GM12878 (cell line): ENCODE results near the gene ISM1.

ENCODE experiments used
- CHD4 ChIP-seq: fragments of 200-600 bp; sonication (generic); IDR thresholded peaks from 2 replicates; pipeline ENCODE4 v1.6.1; 2016; ENCODE audit warnings: mild to moderate bottlenecking
- CTCF ChIP-seq, 3 experiments: IDR thresholded peaks in 2 of 3; conservative IDR thresholded peaks in 1 of 3; 2 replicates each; pipeline ENCODE4 v1.5.1; 2011; ENCODE audit warnings: low read depth in 3 of 3, low read length in 3 of 3, mild to moderate bottlenecking in 3 of 3, control low read depth in 2 of 3, moderate library complexity in 2 of 3, inconsistent platforms in 1 of 3, mixed read lengths in 1 of 3; ENCODE audit not compliant: control insufficient read depth in 2 of 3, insufficient read depth in 1 of 3; ENCODE audit errors: extremely low read depth in 1 of 3
- MAX ChIP-seq: IDR thresholded peaks from 2 replicates; pipeline ENCODE4 v1.6.1; 2012; ENCODE audit warnings: low read depth, low read length, improper control_type of control experiment
- PBX3 ChIP-seq: IDR thresholded peaks from 2 replicates; pipeline ENCODE4 v1.6.1; 2011; ENCODE audit warnings: mild to moderate bottlenecking, low read depth, low read length, moderate library complexity; ENCODE audit not compliant: insufficient replicate concordance
- PKNOX1 ChIP-seq: fragments of 450-650 bp; IDR thresholded peaks from 2 replicates; pipeline ENCODE4 v1.6.1; 2016; ENCODE audit warnings: mild to moderate bottlenecking
- POLR2A ChIP-seq: IDR thresholded peaks from 2 replicates; pipeline ENCODE4 v1.6.1; 2011; ENCODE audit warnings: low read depth, mild to moderate bottlenecking, low read length
- SIN3A ChIP-seq: IDR thresholded peaks from 2 replicates; pipeline ENCODE4 v1.6.1; 2012; ENCODE audit warnings: low read depth, low read length, improper control_type of control experiment
- SP1 ChIP-seq: IDR thresholded peaks from one replicate; pipeline ENCODE4 v1.6.1; 2011; ENCODE audit warnings: low read depth, low read length

- TF ChIP-seq SIN3A (no peak), POLR2A (no peak), SP1 (no peak), CTCF (IDR thresholded peaks at IDR 0.05 in 2 of 3, conservative IDR thresholded peaks at IDR 0.05 in 1 of 3; ENCODE audit: control insufficient read depth in 2 of 3, extremely low read depth in 1 of 3, insufficient read depth in 1 of 3, low read depth in 3 of 3, low read length in 3 of 3) (no peak), PBX3 (no peak), PKNOX1 (no peak), CHD4 (no peak), MAX (no peak)
Measured at GRCh38 chr20:13207016-13207415, 14.1 kb upstream of the ISM1 start.
